GM23248 (cell line): ENCODE data around the gene PALS2. TPM values are rescaled to one million over a fixed set of nuclear protein-coding genes. Genes with fewer than 3 reads are reported as not detected.

Experiments
- DNase-seq: peaks from one replicate; pipeline ENCODE4 v3.0.0-alpha.2; 2015
- H2AFZ ChIP-seq: fragments of 200-600 bp; sonication (generic); 2 replicates; pipeline ENCODE4 v1.6.1; 2016; ENCODE audit warnings: antibody characterized with exemption
- H3F3A ChIP-seq: fragments of 200-600 bp; sonication (generic); 2 replicates; pipeline ENCODE4 v1.6.1; 2016; ENCODE audit warnings: mild to moderate bottlenecking, antibody characterized with exemption, mixed run types; ENCODE audit not compliant: insufficient read depth
- H3K27ac ChIP-seq: fragments of 200-600 bp; sonication (generic); 2 replicates; pipeline ENCODE4 v1.5.1; 2016; ENCODE audit warnings: mild to moderate bottlenecking
- H3K27me3 ChIP-seq: fragments of 200-600 bp; sonication (generic); replicated peaks from 2 replicates; pipeline ENCODE4 v1.6.1; 2016; ENCODE audit warnings: mild to moderate bottlenecking; ENCODE audit not compliant: insufficient read depth
- H3K36me3 ChIP-seq: fragments of 200-600 bp; sonication (generic); 2 replicates; pipeline ENCODE4 v1.6.1; 2016; ENCODE audit warnings: low read depth, mild to moderate bottlenecking
- H3K4me1 ChIP-seq: fragments of 200-600 bp; sonication (generic); 2 replicates; pipeline ENCODE4 v1.6.1; 2016; ENCODE audit warnings: mild to moderate bottlenecking; ENCODE audit not compliant: insufficient read depth
- H3K4me2 ChIP-seq: fragments of 200-600 bp; sonication (generic); one replicate; pipeline ENCODE4 v1.6.1; 2016; ENCODE audit warnings: mild to moderate bottlenecking; ENCODE audit not compliant: unreplicated experiment
- H3K4me3 ChIP-seq: fragments of 200-600 bp; sonication (generic); 2 replicates; pipeline ENCODE4 v1.5.1; 2016; ENCODE audit warnings: mild to moderate bottlenecking
- H3K79me2 ChIP-seq: fragments of 200-600 bp; sonication (generic); 2 replicates; pipeline ENCODE4 v1.6.1; 2016; ENCODE audit warnings: mild to moderate bottlenecking; ENCODE audit not compliant: insufficient read depth
- H3K9ac ChIP-seq: fragments of 200-600 bp; sonication (generic); 2 replicates; pipeline ENCODE4 v1.6.1; 2016; ENCODE audit warnings: mild to moderate bottlenecking
- H3K9me2 ChIP-seq: fragments of 200-600 bp; sonication (generic); 2 replicates; pipeline ENCODE4 v1.6.1; 2016; ENCODE audit warnings: mixed run types, mild to moderate bottlenecking, moderate library complexity; ENCODE audit not compliant: insufficient read depth
- H3K9me3 ChIP-seq: fragments of 200-600 bp; sonication (generic); one replicate; pipeline ENCODE4 v1.6.1; 2017; ENCODE audit warnings: low read depth
- H4K20me1 ChIP-seq: fragments of 200-600 bp; sonication (generic); 2 replicates; pipeline ENCODE4 v1.6.0; 2016; ENCODE audit not compliant: insufficient read depth
- EZH2 ChIP-seq: fragments of 200-600 bp; sonication (generic); IDR thresholded peaks from 2 replicates; pipeline ENCODE4 v1.6.1; 2018; ENCODE audit warnings: antibody characterized with exemption, mild to moderate bottlenecking; ENCODE audit not compliant: insufficient read depth, poor library complexity, severe bottlenecking
- EZH2phosphoT487 ChIP-seq: fragments of 200-600 bp; sonication (generic); IDR thresholded peaks from 2 replicates; pipeline ENCODE4 v1.6.1; 2018; ENCODE audit warnings: antibody characterized with exemption, moderate library complexity, mild to moderate bottlenecking, low read depth; ENCODE audit not compliant: insufficient read depth
- WGBS, 2 experiments: methylation state at CpG; one replicate each; pipeline ENCODE4 v1.1.6; 2015 to 2017; ENCODE audit warnings: low lambda C conversion rate in 2 of 2, low coverage in 1 of 2; ENCODE audit errors: missing lambda C conversion rate in 2 of 2; 5-methylcytosine and 5-hydroxymethylcytosine counted together
- in situ Hi-C: fragments of 300-500 bp; cut with MboI; formaldehyde crosslinking; loops from 2 replicates; pipeline ENCODE4 v1.15.0; 2020
- polyA plus RNA-seq: library from polyadenylated mRNA; unstranded; fragments of >200 nt; fragmentation: Nextera tagmentation; extraction: Ambion mirVana; gene quantifications from 2 replicates; pipeline ENCODE4 v1.2.1, GENCODE V29; 2016
- total RNA-seq: library from RNA; depleted of rRNA; stranded (reverse); fragments of >200 nt; shearing (Covaris generic); gene quantifications from 2 replicates; pipeline ENCODE4 v1.2.3, GENCODE V29; 2014

Gene PALS2
- total and polyA plus RNA-seq, 2 experiments from 2014 or later: 8.3 to 17.4 TPM

GRCh38 chr7:24545215-24545614, 28.0 kb upstream of the PALS2 start:
- no peak for DNase-seq
- in situ Hi-C loops: no loop called here
- Histone ChIP-seq H3K27ac (no peak overlapping the region), H2AFZ (no peak overlapping the region), H3K4me3 (no peak overlapping the region), H3K4me2 (no peak overlapping the region), H3K9me3 (no peaks in the 10 kb centered on the region), H3K79me2 (no peaks in the 10 kb centered on the region), H3K36me3 (no peaks in the 10 kb centered on the region), H3F3A (no peaks in the 10 kb centered on the region), H3K4me1 (no peaks in the 10 kb centered on the region), H3K9me2 (no peaks in the 10 kb centered on the region), H4K20me1 (no peaks in the 10 kb centered on the region), H3K9ac (no peak overlapping the region), H3K27me3 (peaks cover 8% of the 10 kb centered on the region; the same call in 1 of the 2 replicates)
- no peak for TF ChIP-seq EZH2
- TF ChIP-seq EZH2phosphoT487: no peak

- Histone ChIP-seq H2AFZ (no peak overlapping the region), H3K9me3 (no peaks in the 10 kb centered on the region), H3K36me3 (no peaks in the 10 kb centered on the region), H3K4me3 (no peak overlapping the region), H3K9ac (no peak overlapping the region), H4K20me1 (no peaks in the 10 kb centered on the region), H3K4me1 (no peaks in the 10 kb centered on the region), H3K27me3 (peaks cover 8% of the 10 kb centered on the region; the same call in 1 of the 2 replicates), H3K4me2 (no peak overlapping the region), H3F3A (no peaks in the 10 kb centered on the region), H3K79me2 (no peaks in the 10 kb centered on the region), H3K9me2 (no peaks in the 10 kb centered on the region), H3K27ac (no peak overlapping the region)
- DNase-seq: no peak
- in situ Hi-C loops: no loop called here
- TF ChIP-seq EZH2phosphoT487 (no peak), EZH2 (no peak)
Observed at GRCh38 chr7:24548390-24548789, 24.9 kb upstream of the PALS2 start.

- no peaks in the 10 kb centered on the region for H4K20me1 ChIP-seq
- H3K27me3 ChIP-seq: peaks cover 8% of the 10 kb centered on the region; the same call in 1 of the 2 replicates
- DNase-seq: no peak
- H3F3A ChIP-seq: no peaks in the 10 kb centered on the region
- WGBS, 2 experiments: 43 to 50% methylated on average over 4 of the region's 4 CpGs
- H3K4me1 ChIP-seq: no peaks in the 10 kb centered on the region
- H2AFZ ChIP-seq: no peak overlapping the region
- no peak overlapping the region for H3K9ac ChIP-seq
- no peak overlapping the region for H3K27ac ChIP-seq
- TF ChIP-seq EZH2 (no peak), EZH2phosphoT487 (no peak)
- no peaks in the 10 kb centered on the region for H3K79me2 ChIP-seq
- in situ Hi-C loops: no loop called here
- no peaks in the 10 kb centered on the region for H3K36me3 ChIP-seq
- H3K9me2 ChIP-seq: no peaks in the 10 kb centered on the region
- no peak overlapping the region for H3K4me3 ChIP-seq
- H3K9me3 ChIP-seq: no peaks in the 10 kb centered on the region
- H3K4me2 ChIP-seq: no peak overlapping the region
Observed at GRCh38 chr7:24549991-24550390, 23.3 kb upstream of the PALS2 start.

GRCh38 chr7:24555184-24555583, 18.1 kb upstream of the PALS2 start:
- no peaks in the 10 kb centered on the region for H3K36me3 ChIP-seq
- H4K20me1 ChIP-seq: no peaks in the 10 kb centered on the region
- 0 out of 2 replicates have a peak, but pooled peaks cover 5% of the 10 kb centered on the region for H3K27me3 ChIP-seq
- no peaks in the 10 kb centered on the region for H3K4me1 ChIP-seq
- TF ChIP-seq EZH2phosphoT487: no peak
- no peaks in the 10 kb centered on the region for H3K9me3 ChIP-seq
- H3K9ac ChIP-seq: no peak overlapping the region
- H3K9me2 ChIP-seq: no peaks in the 10 kb centered on the region
- H3K4me2 ChIP-seq: no peak overlapping the region
- no peaks in the 10 kb centered on the region for H3K79me2 ChIP-seq
- H2AFZ ChIP-seq: no peak overlapping the region
- no peak overlapping the region for H3K27ac ChIP-seq
- in situ Hi-C loops: no loop called here
- H3K4me3 ChIP-seq: no peak overlapping the region
- H3F3A ChIP-seq: no peaks in the 10 kb centered on the region
- no peak for DNase-seq

DNA sequence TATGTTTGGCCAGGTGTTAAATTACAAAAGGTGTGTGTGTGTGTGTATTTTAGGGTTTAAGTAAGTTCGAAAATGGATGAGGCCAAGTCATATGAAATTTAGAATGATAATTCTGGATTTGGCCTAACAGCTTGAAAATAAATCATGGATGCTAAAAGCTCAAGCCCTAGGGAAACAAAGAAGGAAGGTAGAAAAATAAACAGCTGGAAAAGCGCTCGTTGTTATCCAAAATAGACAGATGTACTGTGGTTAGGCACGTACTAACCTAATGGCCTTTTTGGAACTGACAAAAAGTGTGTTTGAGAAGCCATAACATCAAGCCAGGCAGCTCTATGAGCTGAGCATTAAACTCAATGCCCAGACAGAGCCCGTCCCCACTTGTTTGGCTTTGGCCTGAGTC, 17.5 kb upstream of the PALS2 start:
- TF ChIP-seq EZH2phosphoT487 (no peak), EZH2 (no peak)
- H3K4me2 ChIP-seq: no peak overlapping the region
- in situ Hi-C loops: no loop called here

More for the DNA sequence above, 17.5 kb upstream of the PALS2 start:
- Histone ChIP-seq H3K36me3 (no peaks in the 10 kb centered on the region), H3K9me3 (no peaks in the 10 kb centered on the region), H4K20me1 (no peaks in the 10 kb centered on the region), H3K9ac (no peak overlapping the region), H3K4me3 (no peak overlapping the region), H3K4me1 (no peaks in the 10 kb centered on the region), H3K27me3 (0 out of 2 replicates have a peak, but pooled peaks cover 5% of the 10 kb centered on the region), H2AFZ (no peak overlapping the region), H3F3A (no peaks in the 10 kb centered on the region), H3K79me2 (no peaks in the 10 kb centered on the region), H3K9me2 (no peaks in the 10 kb centered on the region), H3K27ac (no peak overlapping the region)
- DNase-seq: no peak
- 55 to 59% methylated on average over 5 of the region's 5 CpGs for WGBS, 2 experiments
